HepG2 (cell line): ENCODE results near the gene FAM131A. TPM values are rescaled to one million over a fixed set of nuclear protein-coding genes. Genes with fewer than 3 reads are reported as not detected.

Experiments
- ATAC-seq: fragments of 200-7000 bp; cut with Tn5 transposase; 3 replicates; pipeline ENCODE4 v1.9.1; 2020; ENCODE audit warnings: mild to moderate bottlenecking, moderate library complexity
- BruUV-seq: library from RNA; stranded (reverse); fragments of 400-500 nt; replicated peaks from 2 replicates; lab custom pipeline; 2021; lab: Mats Ljungman, UMichigan
- CTCF ChIA-PET: fragments of 300-600 bp; formaldehyde crosslinking; extraction: SDS; loops from one replicate; lab custom pipeline; 2021; ENCODE audit warnings: low total read pairs, inconsistent platforms, low intra/inter-chr PET ratio; lab: Yijun Ruan, JAX
- POLR2A ChIA-PET: fragments of 350-600 bp; sonication (Branson Sonifier 250); formaldehyde crosslinking; loops from one replicate; lab custom pipeline; 2020; ENCODE audit warnings: antibody characterized with exemption, inconsistent platforms; lab: Yijun Ruan, JAX
- DNase-seq: peaks from one replicate; pipeline ENCODE4 v3.0.0-alpha.2; 2015; ENCODE audit warnings: low spot score
- FAIRE-seq: peaks from 3 replicates; lab custom pipeline; 2011; peaks lifted over from hg19 to GRCh38; lab: Jason Lieb, UNC
- H2AFZ ChIP-seq: one replicate; pipeline ENCODE4 v1.6.1; 2011; ENCODE audit warnings: low read length, inconsistent platforms
- H3K27ac ChIP-seq: fragments of 300-600 bp; 3 replicates; pipeline ENCODE4 v1.8.0; 2011; ENCODE audit warnings: mixed run types, mild to moderate bottlenecking, mixed read lengths, low read length, inconsistent platforms; ENCODE audit not compliant: insufficient read depth; ENCODE audit errors: extremely low read length
- H3K27me3 ChIP-seq, 2 experiments: fragments of 200-600 bp in 1 of 2; 2 replicates in 1 of 2; 3 replicates in 1 of 2; pipeline versions ENCODE4 v1.6.0 to v1.8.0; 2011; ENCODE audit warnings: low read length in 2 of 2, mild to moderate bottlenecking in 2 of 2, moderate library complexity in 2 of 2, inconsistent platforms in 1 of 2; ENCODE audit not compliant: insufficient read depth in 2 of 2, control insufficient read depth in 1 of 2
- H3K36me3 ChIP-seq, 2 experiments: fragments of 200-600 bp in 1 of 2; replicated peaks in 1 of 2; 2 replicates in 1 of 2; 3 replicates in 1 of 2; pipeline versions ENCODE4 v1.5.1 to v1.8.0; 2011; ENCODE audit warnings: low read length in 2 of 2, inconsistent platforms in 1 of 2; ENCODE audit not compliant: insufficient read depth in 2 of 2, control insufficient read depth in 1 of 2
- H3K4me1 ChIP-seq: 2 replicates; pipeline ENCODE4 v1.5.1; 2012; ENCODE audit warnings: low read length, inconsistent platforms; ENCODE audit not compliant: insufficient read depth
- H3K4me2 ChIP-seq: 2 replicates; pipeline ENCODE4 v1.6.0; 2011; ENCODE audit warnings: low read depth, low read length, inconsistent platforms
- H3K4me3 ChIP-seq, 3 experiments: fragments of 200-600 bp in 1 of 3; sonication (generic), shearing (Covaris generic) in 1 of 3; replicated peaks in 1 of 3; 2 replicates each; pipeline ENCODE4 v1.5.1; 2011 to 2016; ENCODE audit warnings: low read length in 3 of 3, inconsistent platforms in 2 of 3, low read depth in 2 of 3, mild to moderate bottlenecking in 2 of 3, control low read depth in 1 of 3, mixed read lengths in 1 of 3; ENCODE audit not compliant: insufficient read depth in 1 of 3
- H3K79me2 ChIP-seq: one replicate; pipeline ENCODE4 v1.6.1; 2011; ENCODE audit warnings: low read length, inconsistent platforms; ENCODE audit not compliant: insufficient read depth
- H3K9ac ChIP-seq: 2 replicates; pipeline ENCODE4 v1.6.0; 2011; ENCODE audit warnings: mild to moderate bottlenecking, low read depth, low read length, inconsistent platforms; ENCODE audit not compliant: insufficient read depth
- H3K9me3 ChIP-seq: 2 replicates; pipeline ENCODE4 v1.5.1; 2012; ENCODE audit warnings: mild to moderate bottlenecking, low read length
- H4K20me1 ChIP-seq: 2 replicates; pipeline ENCODE4 v1.6.0; 2011; ENCODE audit warnings: inconsistent platforms, mild to moderate bottlenecking, low read length, moderate library complexity; ENCODE audit not compliant: insufficient read depth
- CBX5 ChIP-seq: sonication (generic); formaldehyde crosslinking; IDR thresholded peaks from 2 replicates; pipeline ENCODE4 v1.4.0; 2020; ENCODE audit warnings: missing genetic modification reagents, borderline replicate concordance
- GABPB1 ChIP-seq: IDR thresholded peaks from 2 replicates; pipeline ENCODE4 v1.6.1; 2016; ENCODE audit warnings: mild to moderate bottlenecking, missing genetic modification reagents, moderate library complexity, missing compliant biosample characterization
- HOXA7 ChIP-seq: sonication (generic); formaldehyde crosslinking; IDR thresholded peaks from 2 replicates; pipeline ENCODE4 v1.8.1; 2022; ENCODE audit warnings: mild to moderate bottlenecking, missing genetic modification reagents, moderate library complexity
- POGZ ChIP-seq: sonication (generic); formaldehyde crosslinking; IDR thresholded peaks from 2 replicates; pipeline ENCODE4 v1.4.0; 2020; ENCODE audit warnings: mild to moderate bottlenecking, missing genetic modification reagents
- ZFP82 ChIP-seq: sonication (generic); formaldehyde crosslinking; IDR thresholded peaks from 2 replicates; pipeline ENCODE4 v1.5.1; 2020; ENCODE audit warnings: mild to moderate bottlenecking, missing genetic modification reagents, borderline replicate concordance
- ZKSCAN5 ChIP-seq: sonication (generic); formaldehyde crosslinking; IDR thresholded peaks from 2 replicates; pipeline ENCODE4 v1.5.1; 2020; ENCODE audit warnings: mild to moderate bottlenecking, missing genetic modification reagents
- ZNF263 ChIP-seq: sonication (generic); formaldehyde crosslinking; IDR thresholded peaks from 2 replicates; pipeline ENCODE4 v1.4.0; 2020; ENCODE audit warnings: missing genetic modification reagents
- ZNF33B ChIP-seq: sonication (generic); formaldehyde crosslinking; IDR thresholded peaks from 2 replicates; pipeline ENCODE4 v1.5.1; 2020; ENCODE audit warnings: mild to moderate bottlenecking, missing genetic modification reagents
- ZNF564 ChIP-seq: sonication (generic); formaldehyde crosslinking; IDR thresholded peaks from 2 replicates; pipeline ENCODE4 v1.8.1; 2023; ENCODE audit warnings: mild to moderate bottlenecking, missing genetic modification reagents
- ZSCAN21 ChIP-seq: sonication (generic); formaldehyde crosslinking; IDR thresholded peaks from 2 replicates; pipeline ENCODE4 v1.8.0; 2022; ENCODE audit warnings: mild to moderate bottlenecking, missing genetic modification reagents, moderate library complexity, borderline replicate concordance
- WGBS: methylation state at CpG from one replicate; pipeline ENCODE4 v1.1.6; 2017; ENCODE audit warnings: low lambda C conversion rate; 5-methylcytosine and 5-hydroxymethylcytosine counted together
- in situ Hi-C: cut with HindIII; loops from 2 replicates; pipeline ENCODE4 v1.10.0; 2017; ENCODE audit warnings: low pct_unique_long_range_greater_than_20kb; ENCODE audit not compliant: extremely low pct_ligation_motif_present
- intact Hi-C: fragments of 100-400 bp; cut with micrococcal nuclease; formaldehyde crosslinking; loops from one replicate; pipeline ENCODE4 v1.10.0; 2022; ENCODE audit not compliant: unreplicated experiment
- polyA plus RNA-seq, 8 experiments: library from polyadenylated mRNA; depleted of rRNA in 3 of 8; stranded (reverse) in 7 of 8; unstranded in 1 of 8; fragments of >200 nt; fragmentation: Illumina TruSeq in 4 of 8; extraction: Trizol in 4 of 8; gene quantifications; 2 replicates each; pipeline versions ENCODE4 v1.2.1 to v1.2.3, GENCODE V29; 2011 to 2016; ENCODE audit warnings: low read depth in 4 of 8, missing spikeins in 1 of 8, mixed read lengths in 1 of 8; ENCODE audit not compliant: insufficient read depth in 1 of 8
- total RNA-seq, 5 experiments: library from RNA; depleted of rRNA; stranded (reverse); fragments of >200 nt; fragmentation: Illumina TruSeq; extraction: Trizol; gene quantifications; 2 replicates each; pipeline ENCODE4 v1.2.3, GENCODE V29; 2016; ENCODE audit warnings: low read depth in 1 of 5

FAM131A gene
- total and polyA plus RNA-seq, 2 of the 13 experiments (the other 11 are each of a cell fraction or from before 2014, with no cell fraction given): 9.2 to 9.3 TPM

DNA sequence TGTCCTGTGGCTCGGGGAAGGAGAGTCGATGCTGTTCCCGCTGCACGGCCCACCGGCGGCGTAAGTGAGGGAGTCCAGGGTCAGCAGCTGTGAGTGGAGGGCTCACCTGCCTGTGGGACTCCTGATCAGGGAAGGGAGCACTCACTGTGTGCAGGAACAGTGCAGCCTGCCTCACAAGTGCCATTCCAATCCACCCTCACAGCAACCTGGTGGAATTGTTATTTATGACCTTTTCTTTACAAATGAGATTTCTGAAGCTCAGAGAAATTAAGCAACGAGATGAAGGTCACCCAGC, 51.5 kb downstream of the FAM131A start:
- intact Hi-C loops (no loop called here), in situ Hi-C loops (no loop called here)
- FAIRE-seq (no peak), DNase-seq (no peak), ATAC-seq (no peak)
- Histone ChIP-seq H3K4me3 (no peak overlapping the region), H2AFZ (no peak overlapping the region), H3K4me2 (no peak overlapping the region), H3K27ac (no peak overlapping the region), H3K9me3 (no peaks in the 10 kb centered on the region), H3K27me3 (no peaks in the 10 kb centered on the region), H3K79me2 (no peaks in the 10 kb centered on the region), H3K4me1 (no peaks in the 10 kb centered on the region), H3K9ac (no peak overlapping the region), H3K36me3 (peaks cover 9 to 27% of the 10 kb centered on the region in 2 experiments; a peak in 4 of 5 replicates), H4K20me1 (no peaks in the 10 kb centered on the region)
- 90% methylated on average over 1 of the region's 8 CpGs for WGBS
- ChIA-PET POLR2A (interaction anchor here (1.2 to 1.3 kb wide), 2 partner anchors 9 to 17 kb away, joined by 5 read pairs; partner anchors contain the start of gene CHRD), CTCF (no interaction called here)
- no TSS peak for BruUV-seq
- TF ChIP-seq ZFP82 (CRISPR knock-in tag) (no peak), ZNF263 (CRISPR knock-in tag) (peak; percentile 70), POGZ (CRISPR knock-in tag) (no peak)

DNA sequence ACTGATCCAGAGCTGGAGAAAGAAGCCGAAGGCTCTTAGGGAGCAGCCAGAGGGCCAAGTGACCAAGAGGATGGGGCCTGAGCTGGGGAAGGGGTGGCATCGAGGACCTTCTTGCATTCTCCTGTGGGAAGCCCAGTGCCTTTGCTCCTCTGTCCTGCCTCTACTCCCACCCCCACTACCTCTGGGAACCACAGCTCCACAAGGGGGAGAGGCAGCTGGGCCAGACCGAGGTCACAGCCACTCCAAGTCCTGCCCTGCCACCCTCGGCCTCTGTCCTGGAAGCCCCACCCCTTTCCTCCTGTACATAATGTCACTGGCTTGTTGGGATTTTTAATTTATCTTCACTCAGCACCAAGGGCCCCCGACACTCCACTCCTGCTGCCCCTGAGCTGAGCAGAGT, 52.0 kb downstream of the FAM131A start:
- Histone ChIP-seq H3K4me3 (no peak overlapping the region), H3K27me3 (no peaks in the 10 kb centered on the region), H2AFZ (no peak overlapping the region), H4K20me1 (no peaks in the 10 kb centered on the region), H3K27ac (no peak overlapping the region), H3K79me2 (no peaks in the 10 kb centered on the region), H3K36me3 (peaks cover 8 to 24% of the 10 kb centered on the region in 2 experiments; a peak in 4 of 5 replicates), H3K4me2 (no peak overlapping the region), H3K9ac (no peak overlapping the region), H3K4me1 (no peaks in the 10 kb centered on the region), H3K9me3 (no peaks in the 10 kb centered on the region)
- no peak for DNase-seq
- FAIRE-seq: no peak
- ChIA-PET CTCF (no interaction called here), POLR2A (interaction anchor here (1.2 to 1.3 kb wide), 2 partner anchors 9 to 18 kb away, joined by 5 read pairs; partner anchors contain the start of gene CHRD)
- WGBS: 80% methylated on average over 5 of the region's 5 CpGs
- in situ Hi-C loops: no loop called here
- no peak for ATAC-seq
- TF ChIP-seq GABPB1: no peak
- no peak for TF ChIP-seq ZNF564
- no peak for TF ChIP-seq ZSCAN21 (CRISPR knock-in tag)
- TF ChIP-seq ZKSCAN5 (CRISPR knock-in tag): no peak
- TF ChIP-seq CBX5: no peak
- TF ChIP-seq HOXA7 (CRISPR knock-in tag): no peak
- no peak for TF ChIP-seq ZNF33B (CRISPR knock-in tag)
- TSS peak; percentile 44 for BruUV-seq
- intact Hi-C loops: no loop called here
